ENCODE results near the gene DMPK.
A peak's percentile ranks its signal among the peaks of the same experiment; 100 is the strongest.

Gene DMPK

GRCh38 chr19:45793178-45793564, 10.9 kb upstream of the DMPK start:
- H3K4me3 ChIP-seq (replicated peaks in 1 of 2; ENCODE audit: low read depth in 2 of 2, low read length in 2 of 2), result no peak overlapping the region
- TF ChIP-seq CTCF (IDR thresholded peaks at IDR 0.05; ENCODE audit: low read depth, low read length), result no peak
- DNase-seq (ENCODE audit: low read depth in 2 of 2), result no peak

- H3K4me3 ChIP-seq (replicated peaks in 1 of 2; ENCODE audit: low read depth in 2 of 2, low read length in 2 of 2), result peak within 1 kb of the TSS; percentile 88 to 93
- DNase-seq (ENCODE audit: low read depth in 2 of 2), result peak; percentile 99
- no peak for TF ChIP-seq CTCF (IDR thresholded peaks at IDR 0.05; ENCODE audit: low read depth, low read length)
These were observed 10.3 kb upstream of the DMPK start, which contains the start of gene DMWD for GRCh38 chr19:45792470-45793177. Gene DMWD (minus strand): TSS chr19:45792845. CDS start chr19:45792756, 89 bp downstream.

- peak overlapping the region; percentile 88 to 93 for H3K4me3 ChIP-seq (replicated peaks in 1 of 2; ENCODE audit: low read depth in 2 of 2, low read length in 2 of 2)
- DNase-seq (ENCODE audit: low read depth in 2 of 2), result no peak
- no peak for TF ChIP-seq CTCF (IDR thresholded peaks at IDR 0.05; ENCODE audit: low read depth, low read length)
These were observed 9.6 kb upstream of the DMPK start for GRCh38 chr19:45791744-45792469.

GRCh38 chr19:45790942-45791341, 8.7 kb upstream of the DMPK start:
- no peak for TF ChIP-seq CTCF (IDR thresholded peaks at IDR 0.05; ENCODE audit: low read depth, low read length)
- peak overlapping the region in 1 of 2 donors; percentile 93 for H3K4me3 ChIP-seq (replicated peaks in 1 of 2; ENCODE audit: low read depth in 2 of 2, low read length in 2 of 2)
- DNase-seq (ENCODE audit: low read depth in 2 of 2), result no peak

GRCh38 chr19:45789035-45789786, 6.9 kb upstream of the DMPK start:
- H3K4me3 ChIP-seq (replicated peaks in 1 of 2; ENCODE audit: low read depth in 2 of 2, low read length in 2 of 2), result no peak overlapping the region
- no peak for DNase-seq (ENCODE audit: low read depth in 2 of 2)
- no peak for TF ChIP-seq CTCF (IDR thresholded peaks at IDR 0.05; ENCODE audit: low read depth, low read length)

- no peak for TF ChIP-seq CTCF (IDR thresholded peaks at IDR 0.05; ENCODE audit: low read depth, low read length)
- DNase-seq (ENCODE audit: low read depth in 2 of 2), result no peak
These were observed 4.2 kb upstream of the DMPK start for GRCh38 chr19:45786533-45786894.

More at GRCh38 chr19:45786533-45786894, 4.2 kb upstream of the DMPK start:
- H3K4me3 ChIP-seq (replicated peaks in 1 of 2; ENCODE audit: low read depth in 2 of 2, low read length in 2 of 2), result no peak overlapping the region
